Fibroblast of skin of right biceps (primary cell): ENCODE measurements around the gene PRM2.

Experiments used
- DNase-seq: peaks from one replicate; pipeline ENCODE4 v3.0.0-alpha.2; 2013

PRM2 gene

GRCh38 chr16:11258553-11259492 lies 17.5 kb downstream of the PRM2 start:
- no peak for DNase-seq

- DNase-seq, result peak; percentile 81
These were observed 18.9 kb downstream of the PRM2 start for GRCh38 chr16:11257131-11257938.

DNA sequence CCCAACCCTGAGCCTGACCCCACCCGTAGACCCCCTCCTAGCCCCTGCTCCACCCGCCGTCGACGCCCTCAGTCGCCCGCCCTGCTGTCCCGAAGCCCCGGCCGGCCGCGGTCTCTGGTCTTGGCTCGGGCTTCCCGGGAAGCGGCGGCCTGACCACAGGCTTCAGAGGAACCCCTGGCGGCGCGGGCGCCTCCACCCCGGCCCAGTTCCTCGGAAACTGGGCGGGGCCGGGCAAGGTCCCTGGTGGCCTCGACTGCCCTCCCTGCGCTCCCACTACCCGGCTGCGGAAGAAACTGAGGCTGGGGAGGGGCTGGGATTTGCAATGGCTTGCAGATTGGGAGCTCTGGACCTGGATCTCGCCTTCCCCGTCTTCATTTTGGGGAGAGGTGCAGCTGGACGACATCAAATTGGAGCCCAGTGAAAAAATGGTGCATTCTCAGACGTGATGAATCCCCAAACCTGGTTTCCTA lies 19.6 kb downstream of the PRM2 start:
- DNase-seq, result peak; percentile 46

- peak; percentile 87 for DNase-seq
These were observed 20.3 kb downstream of the PRM2 start, which contains the start of gene SOCS1 for GRCh38 chr16:11255737-11256660. TSS of gene SOCS1 (minus strand) at chr16:11256204. CDS start at chr16:11255478, 726 bp downstream.

DNA sequence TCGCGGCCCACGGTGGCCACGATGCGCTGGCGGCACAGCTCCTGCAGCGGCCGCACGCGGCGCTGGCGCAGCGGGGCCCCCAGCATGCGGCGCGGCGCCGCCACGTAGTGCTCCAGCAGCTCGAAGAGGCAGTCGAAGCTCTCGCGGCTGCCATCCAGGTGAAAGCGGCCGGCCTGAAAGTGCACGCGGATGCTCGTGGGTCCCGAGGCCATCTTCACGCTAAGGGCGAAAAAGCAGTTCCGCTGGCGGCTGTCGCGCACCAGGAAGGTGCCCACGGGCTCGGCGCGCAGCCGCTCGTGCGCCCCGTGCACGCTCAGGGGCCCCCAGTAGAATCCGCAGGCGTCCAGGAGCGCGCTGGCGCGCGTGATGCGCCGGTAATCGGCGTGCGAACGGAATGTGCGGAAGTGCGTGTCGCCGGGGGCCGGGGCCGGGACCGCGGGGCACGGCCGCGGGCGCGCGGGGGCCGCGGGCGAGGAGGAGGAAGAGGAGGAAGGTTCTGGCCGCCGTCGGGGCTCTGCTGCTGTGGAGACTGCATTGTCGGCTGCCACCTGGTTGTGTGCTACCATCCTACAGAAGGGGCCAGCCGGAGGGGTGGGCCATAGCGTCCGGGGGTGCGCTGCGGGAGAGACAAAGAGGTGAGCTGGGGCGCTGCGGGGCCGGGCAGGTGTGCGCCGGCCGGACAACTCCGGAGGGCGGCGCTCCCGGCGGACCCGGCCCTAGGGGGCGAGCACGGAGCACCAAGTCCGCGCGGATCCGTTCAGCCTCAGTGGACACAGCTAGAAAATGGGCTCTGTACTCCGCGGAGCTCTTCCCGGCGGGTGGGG lies 21.2 kb downstream of the PRM2 start:
- peak; percentile 61 for DNase-seq

DNA sequence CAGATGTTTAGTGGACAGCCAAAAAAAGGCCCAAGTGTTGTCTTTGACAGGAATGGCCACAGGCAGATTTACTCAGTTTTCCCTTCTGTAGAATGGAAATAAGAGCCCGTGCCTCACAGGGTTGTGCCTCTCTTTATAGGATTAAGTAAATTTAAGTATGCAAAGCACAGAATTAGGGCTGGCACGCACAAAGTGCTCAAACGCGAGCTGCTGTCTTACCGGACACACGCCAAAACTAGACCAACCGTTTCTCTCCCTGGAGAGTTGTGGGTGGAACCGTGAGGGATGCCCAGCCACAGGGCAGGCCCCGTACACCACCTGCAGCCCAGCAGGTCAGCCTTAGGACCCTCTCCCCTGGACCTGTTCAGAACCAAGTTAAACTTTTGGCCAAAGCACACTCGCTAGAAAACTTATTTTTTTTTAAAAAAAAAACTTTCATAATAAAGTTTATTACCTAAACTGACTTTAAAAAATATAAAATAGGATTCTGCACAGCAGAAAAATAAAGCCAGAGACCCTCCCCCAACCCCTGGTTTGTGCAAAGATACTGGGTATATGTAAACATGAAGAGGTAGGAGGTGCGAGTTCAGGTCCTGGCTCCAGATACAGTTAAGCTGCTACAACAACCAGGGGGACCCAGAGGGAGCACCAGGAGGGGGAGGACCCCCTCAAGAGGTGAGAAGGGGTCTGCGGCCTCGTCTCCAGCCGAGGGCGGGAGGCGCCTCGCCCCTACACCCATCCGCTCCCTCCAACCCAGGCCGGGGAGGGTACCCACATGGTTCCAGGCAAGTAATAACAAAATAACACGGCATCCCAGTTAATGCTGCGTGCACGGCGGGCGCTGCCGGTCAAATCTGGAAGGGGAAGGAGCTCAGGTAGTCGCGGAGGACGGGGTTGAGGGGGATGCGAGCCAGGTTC lies 22.0 kb downstream of the PRM2 start:
- DNase-seq, result no peak

- no peak for DNase-seq
These were observed 23.0 kb downstream of the PRM2 start for GRCh38 chr16:11253009-11253994.

DNA sequence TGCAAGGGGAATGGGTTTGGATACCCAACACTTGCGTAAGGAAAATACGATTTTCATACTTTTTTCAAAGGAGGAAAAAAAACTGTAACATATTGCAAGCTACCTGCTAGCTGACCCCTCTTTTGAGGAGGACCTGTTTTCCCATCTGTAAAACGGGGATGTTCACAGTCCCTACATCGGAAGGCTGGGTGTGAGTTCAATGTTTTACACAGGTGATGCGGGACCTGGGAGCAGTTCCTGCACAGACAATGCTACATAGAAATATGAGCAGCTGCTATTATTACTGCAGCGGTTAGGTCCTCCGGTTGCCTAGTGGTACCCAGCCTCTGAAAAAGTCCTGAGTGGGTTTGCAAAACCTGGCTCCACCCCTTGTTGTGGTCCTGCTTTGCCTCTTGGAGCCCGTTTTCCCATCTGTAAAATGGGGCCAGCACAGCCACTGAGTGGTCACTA lies 23.8 kb downstream of the PRM2 start:
- DNase-seq, result no peak

DNA sequence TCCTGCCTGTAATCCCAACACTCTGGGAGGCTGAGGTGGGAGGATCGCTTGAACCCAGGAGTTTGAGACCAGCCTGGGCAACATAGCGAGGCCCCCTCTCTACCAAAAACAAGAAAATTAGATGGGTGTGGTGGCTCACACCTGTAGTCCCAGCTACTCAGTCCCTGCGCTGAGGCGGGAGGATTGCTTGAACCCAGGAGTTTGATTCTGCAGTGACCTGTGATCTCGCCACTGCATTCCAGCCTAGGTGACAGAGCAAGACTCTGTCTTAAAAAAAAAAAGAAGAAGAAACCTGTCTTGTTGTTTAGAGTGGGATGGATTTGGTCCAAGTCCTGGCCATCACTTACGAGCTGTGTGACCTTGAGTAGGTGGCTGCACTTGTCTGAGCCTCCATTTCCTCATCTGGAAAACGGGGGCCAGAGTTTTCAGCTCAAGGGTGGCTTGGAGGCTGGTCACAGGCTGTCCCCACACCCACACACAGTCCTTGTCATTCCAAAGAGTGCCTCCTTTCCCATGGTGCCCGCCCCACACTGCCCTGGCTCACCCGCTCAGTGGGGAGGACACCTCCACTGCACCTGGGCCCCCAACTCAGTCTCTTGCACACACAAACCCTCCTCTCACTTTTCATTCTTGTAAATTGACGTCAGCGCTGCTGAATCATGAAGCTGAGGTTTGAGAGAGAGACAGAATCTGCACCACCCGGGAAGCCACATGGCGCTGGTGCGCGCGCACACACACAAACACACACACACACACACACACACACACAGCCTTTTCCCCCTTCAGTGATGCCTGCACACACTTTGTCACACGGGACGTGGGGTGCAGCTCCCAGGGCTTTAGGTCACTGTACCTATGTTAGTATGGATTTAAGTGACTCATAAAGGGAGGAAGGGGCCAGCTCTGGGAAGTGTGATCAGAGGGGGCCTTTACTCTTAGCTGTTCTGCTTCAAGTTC lies 24.5 kb downstream of the PRM2 start:
- DNase-seq, result peak; percentile 88

GRCh38 chr16:11250786-11251524 lies 25.3 kb downstream of the PRM2 start:
- DNase-seq, result no peak

- DNase-seq, result no peak
These were observed 26.0 kb downstream of the PRM2 start for GRCh38 chr16:11250091-11250785.

DNA sequence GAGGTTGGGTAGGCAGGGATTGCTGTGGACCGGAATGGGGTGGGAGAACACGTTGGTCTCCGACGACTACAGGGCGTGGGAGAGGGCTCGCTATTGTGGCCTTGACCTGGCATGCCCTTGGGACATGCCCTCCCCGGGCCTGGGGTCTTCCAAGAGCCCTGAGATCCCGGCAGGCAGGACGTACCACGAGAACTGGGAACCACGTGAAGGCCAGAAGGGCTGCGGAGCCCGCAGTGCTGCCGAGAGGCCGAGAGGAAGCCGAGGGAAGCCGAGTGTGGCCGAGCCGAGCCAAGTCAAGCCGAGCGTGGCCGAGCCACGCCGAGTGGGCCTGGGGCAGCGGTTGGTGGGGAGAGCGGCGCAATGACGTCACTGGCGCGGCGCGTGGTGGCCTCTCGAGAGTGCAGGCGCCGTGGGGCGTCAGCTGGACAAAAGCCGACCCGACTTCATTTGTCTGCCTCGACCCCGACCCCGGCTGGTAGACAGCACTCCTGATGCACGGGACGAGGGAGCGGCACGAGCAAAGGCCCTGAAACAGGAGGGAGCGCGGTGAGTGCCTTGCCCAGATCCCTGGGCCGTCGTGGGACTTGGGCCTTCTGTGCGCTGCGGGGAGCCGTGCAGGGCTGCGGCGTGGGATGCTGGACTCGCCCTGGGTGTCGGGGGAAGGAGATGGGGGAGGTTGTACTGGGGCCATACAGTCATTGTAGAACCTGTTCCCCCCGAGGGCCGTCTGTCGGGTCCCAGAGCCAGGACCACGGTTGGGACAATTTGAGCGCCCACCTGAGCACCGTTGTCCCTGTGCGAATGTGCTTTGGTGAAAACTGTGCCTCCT lies 26.8 kb downstream of the PRM2 start:
- DNase-seq, result no peak

GRCh38 chr16:11248133-11248532 lies 28.1 kb downstream of the PRM2 start:
- no peak for DNase-seq

- DNase-seq, result no peak
These were observed 30.3 kb downstream of the PRM2 start for GRCh38 chr16:11245988-11246387.

GRCh38 chr16:11245222-11245737 lies 31.0 kb downstream of the PRM2 start:
- DNase-seq, result no peak
